CD4-positive, alpha-beta T cell treated with Interleukin-15 for 4 hours (primary cell): ENCODE data around the gene NAALADL2.

Source experiments
- DNase-seq: peaks from one replicate; pipeline ENCODE4 v3.0.0-alpha.2; 2020; ENCODE audit warnings: low spot score

NAALADL2 gene

DNA sequence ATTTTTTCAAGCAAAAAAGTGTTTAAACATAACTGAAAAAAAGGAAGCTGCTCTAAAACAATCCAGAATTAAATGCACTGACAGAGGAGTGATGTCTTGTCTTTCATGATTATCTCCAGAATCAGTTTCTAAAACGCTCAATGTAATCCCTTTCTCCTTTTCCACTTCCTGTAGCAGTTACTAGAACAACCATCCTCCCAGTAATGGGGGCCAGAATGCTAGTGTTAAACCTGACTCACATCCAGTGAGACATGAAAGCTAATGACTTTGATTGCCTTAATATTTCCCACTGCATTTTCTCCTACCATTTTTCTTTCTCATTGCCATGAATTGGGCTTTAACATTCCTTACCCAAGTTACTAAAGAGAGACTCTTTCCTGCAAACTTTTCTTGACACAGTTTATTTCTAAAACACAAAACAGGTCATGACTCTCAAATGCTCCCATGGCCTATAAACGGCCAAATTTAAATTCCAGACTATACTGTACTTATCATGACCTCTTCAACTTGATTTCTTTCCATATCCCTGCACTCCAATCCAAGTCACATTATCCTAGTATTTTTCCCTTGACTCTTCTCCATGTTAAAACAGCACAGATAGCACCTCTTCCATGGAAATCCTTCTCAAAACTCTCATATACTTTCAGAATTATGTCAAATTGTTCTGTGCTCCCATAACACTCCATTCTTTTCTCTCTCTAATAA, 341.4 kb downstream of the NAALADL2 start:
- no peak for DNase-seq

DNA sequence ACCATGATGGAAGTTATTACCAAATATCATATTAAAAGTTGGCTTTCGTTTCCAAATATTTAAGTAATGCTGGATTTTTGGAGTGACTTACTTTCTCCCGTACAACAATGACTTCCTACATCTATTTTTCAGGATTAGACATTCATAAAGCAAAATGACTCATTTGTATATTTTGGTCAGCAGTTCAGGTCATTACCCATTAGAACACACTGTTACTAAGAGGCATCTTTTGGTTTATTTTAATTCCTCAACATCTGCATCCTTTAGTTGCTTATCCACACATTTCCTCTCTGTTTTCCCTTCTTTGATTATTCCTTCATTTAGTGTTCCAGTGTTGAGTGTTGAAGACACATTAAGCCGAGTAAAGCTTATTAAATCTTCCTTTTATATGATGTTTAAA, 348.2 kb downstream of the NAALADL2 start:
- DNase-seq, result no peak

DNA sequence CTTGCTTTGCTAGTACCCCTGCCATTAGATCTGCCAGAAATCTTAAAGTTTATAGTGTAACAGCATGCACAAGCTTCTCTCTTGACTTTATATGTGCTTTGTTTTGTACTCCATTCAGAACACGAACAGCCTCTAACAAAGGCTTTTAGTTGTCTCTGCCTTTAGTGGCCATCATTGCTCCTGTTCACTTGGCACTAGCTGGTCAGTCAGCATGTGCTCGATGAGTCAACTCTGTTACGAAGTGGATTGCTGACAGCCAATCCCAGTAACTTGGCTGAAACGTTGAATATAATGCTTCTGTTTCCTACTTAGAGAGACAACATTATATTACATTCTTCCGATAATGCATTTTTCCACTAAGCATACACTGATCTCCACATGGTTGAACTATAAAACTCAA, 349.2 kb downstream of the NAALADL2 start:
- DNase-seq, result no peak

- no peak for DNase-seq
Measured at GRCh38 chr3:175211466-175211865, 352.3 kb downstream of the NAALADL2 start.

DNA sequence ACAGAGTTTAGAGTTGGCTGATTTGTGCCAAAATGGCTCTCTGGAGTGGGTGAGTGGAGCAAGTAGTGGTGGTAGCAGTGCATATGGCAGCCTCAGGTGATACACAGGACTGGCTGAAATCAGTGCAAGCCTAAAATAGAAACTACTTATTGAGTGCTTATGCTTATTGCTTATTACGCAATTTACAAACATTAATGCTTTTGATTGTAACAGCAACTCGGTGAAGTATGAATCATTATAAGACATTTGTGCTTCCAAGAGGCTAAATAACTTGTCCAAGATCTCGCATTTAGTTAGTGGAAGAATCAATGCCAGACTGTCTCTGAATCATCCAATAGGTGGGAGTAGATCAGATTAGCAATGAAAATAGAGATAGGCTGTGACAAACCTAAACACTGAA, 353.8 kb downstream of the NAALADL2 start:
- DNase-seq, result no peak

GRCh38 chr3:175214216-175214615, 355.1 kb downstream of the NAALADL2 start:
- no peak for DNase-seq

GRCh38 chr3:175215833-175216232, 356.7 kb downstream of the NAALADL2 start:
- DNase-seq, result no peak

DNA sequence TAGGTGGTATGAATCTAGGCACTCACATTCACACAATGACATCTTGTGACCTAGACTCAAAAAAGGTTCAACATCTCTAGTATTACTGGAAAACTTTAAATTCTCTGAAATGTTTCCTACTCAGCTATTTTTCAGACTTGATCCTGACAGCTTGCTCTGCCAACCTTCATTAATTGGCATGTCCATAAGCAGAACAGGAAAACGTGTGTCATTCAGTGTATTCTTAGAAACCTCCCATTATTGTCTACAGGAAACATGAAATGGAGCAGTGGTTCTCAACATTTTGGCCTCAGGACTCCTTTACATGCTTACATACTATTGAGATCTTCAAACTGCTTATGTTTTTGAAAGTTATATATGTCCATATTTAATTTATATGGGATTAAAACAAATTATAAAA, 363.2 kb downstream of the NAALADL2 start:
- no peak for DNase-seq

DNA sequence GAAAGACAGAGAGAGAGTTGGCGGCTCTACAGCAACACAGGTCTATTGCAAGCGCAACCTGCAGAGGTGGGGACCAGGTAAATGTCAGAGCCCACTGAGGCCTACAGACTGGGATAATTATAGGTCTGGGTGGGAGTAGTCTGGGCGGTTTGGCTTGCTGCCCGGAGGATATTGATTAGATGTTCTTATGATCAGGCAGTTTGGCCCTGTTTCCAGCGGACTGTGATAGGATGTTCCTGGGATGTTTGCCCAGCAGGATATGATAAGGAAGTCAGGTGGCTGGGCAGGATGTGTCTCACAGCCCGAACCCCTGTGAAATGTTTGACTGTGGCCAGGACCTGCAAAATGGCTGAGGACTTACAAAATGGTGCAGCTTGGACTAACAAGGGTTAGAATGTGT, 364.9 kb downstream of the NAALADL2 start:
- DNase-seq, result no peak

- DNase-seq, result no peak
Measured at GRCh38 chr3:175226444-175226843, 367.3 kb downstream of the NAALADL2 start.

GRCh38 chr3:175227126-175227525, 368.0 kb downstream of the NAALADL2 start:
- DNase-seq, result no peak

DNA sequence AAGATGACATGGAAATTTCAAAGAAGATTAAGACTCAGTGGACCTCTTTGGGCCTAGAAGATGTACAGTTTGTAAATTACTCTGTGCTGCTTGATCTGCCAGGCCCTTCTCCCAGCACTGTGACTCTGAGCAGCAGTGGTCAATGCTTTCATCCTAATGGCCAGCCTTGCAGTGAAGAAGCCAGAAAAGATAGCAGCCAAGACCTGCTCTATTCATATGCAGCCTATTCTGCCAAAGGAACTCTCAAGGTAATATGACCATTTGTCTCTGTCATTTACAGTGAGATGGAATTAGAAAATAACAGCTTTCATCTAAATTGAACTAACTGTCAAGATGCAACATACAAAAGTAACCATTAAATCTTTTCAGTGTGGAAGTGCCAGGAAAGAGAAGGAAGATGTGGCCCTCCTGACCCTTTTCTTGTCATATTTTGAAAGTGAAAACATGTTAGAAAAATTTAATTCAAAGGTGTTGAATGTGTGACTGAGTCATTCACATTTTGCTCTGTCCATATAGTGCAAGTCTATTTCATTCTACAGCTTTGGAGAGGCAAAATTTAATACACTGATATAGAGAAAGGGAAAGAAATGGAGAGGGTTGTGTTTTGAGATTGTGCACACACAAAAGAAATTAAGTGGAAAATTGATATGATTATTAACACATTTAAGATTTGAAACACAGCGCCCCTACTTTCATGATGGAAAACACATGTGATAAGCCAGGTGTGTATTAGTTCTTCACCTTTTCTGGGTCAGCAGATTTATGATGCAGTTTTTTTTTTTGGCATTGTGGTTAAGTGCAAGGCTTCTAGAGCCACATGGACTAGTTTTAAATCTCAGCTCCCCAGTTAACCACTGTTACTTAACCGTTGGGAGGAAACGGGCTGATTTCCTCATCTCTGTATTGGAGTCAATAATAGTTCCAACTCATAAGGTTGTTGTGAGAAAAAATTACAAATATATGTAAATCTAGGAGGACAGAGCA, 375.1 kb downstream of the NAALADL2 start:
- DNase-seq, result no peak

DNA sequence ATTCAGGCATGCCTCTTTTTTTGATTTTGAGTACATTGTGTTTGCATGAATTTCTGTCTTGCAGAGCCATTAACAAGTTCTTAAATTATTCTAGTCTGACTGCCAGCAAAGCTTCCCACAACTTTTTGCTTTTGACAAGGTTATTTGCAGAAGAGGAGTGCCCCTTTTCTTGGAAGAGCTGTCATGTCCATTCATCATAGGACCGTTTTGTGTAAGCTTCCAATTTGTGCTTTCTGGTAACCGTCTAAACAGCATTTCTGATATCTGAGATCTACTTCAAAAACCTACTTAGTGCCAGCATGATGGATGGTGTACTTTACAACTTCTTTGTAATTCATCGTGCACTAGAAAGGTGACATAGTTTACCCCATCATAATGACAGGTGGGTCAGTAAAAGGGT, 379.7 kb downstream of the NAALADL2 start:
- DNase-seq, result no peak

DNA sequence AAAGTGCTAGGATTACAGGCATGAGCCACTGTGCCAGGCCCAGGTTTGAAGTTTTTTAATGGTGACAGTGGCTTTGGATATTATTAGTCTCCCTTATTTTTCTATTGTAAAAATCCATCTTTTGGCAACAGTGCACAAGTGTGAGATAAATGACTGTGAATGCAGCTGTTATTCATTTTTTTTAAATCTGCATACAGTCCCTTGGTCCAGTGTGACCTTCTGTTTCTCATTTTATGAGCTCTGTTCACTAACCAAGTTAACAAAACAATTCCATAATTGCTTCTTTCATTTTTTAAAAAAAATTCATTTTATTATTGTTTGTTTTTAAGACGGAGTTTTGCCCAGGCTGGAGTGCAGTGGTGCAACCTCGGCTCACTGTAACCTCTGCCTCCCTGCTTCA, 381.8 kb downstream of the NAALADL2 start:
- DNase-seq, result no peak

GRCh38 chr3:175242243-175242642, 383.1 kb downstream of the NAALADL2 start:
- no peak for DNase-seq

- DNase-seq, result no peak
Measured at GRCh38 chr3:175246234-175246633, 387.1 kb downstream of the NAALADL2 start.

- no peak for DNase-seq
Measured at GRCh38 chr3:175246766-175247165, 387.6 kb downstream of the NAALADL2 start.

DNA sequence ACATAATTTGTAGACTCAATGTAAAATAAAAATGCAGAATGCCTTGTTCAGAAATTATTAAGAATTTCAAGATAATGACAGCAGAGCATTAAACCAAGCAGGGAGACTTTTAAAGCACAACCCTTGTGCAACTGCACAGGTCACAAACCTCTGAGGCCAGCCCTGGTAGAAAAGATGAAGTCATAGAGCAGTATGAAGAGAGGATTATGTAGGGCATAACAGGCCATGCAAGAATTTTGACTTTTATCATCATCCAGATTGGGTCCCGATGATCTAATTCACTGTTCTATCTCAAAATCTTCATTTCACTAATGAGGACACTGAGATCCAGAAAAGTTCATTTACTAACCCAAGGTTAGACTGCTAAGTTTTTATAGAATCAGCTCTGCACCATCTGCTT, 388.5 kb downstream of the NAALADL2 start:
- no peak for DNase-seq

GRCh38 chr3:175248832-175249231, 389.7 kb downstream of the NAALADL2 start:
- DNase-seq, result no peak

GRCh38 chr3:175255698-175256097, 396.6 kb downstream of the NAALADL2 start:
- DNase-seq, result no peak

- DNase-seq, result no peak
Measured at GRCh38 chr3:175257123-175257522, 398.0 kb downstream of the NAALADL2 start.

GRCh38 chr3:175258763-175259162, 399.6 kb downstream of the NAALADL2 start:
- no peak for DNase-seq

GRCh38 chr3:175260145-175260794, 401.1 kb downstream of the NAALADL2 start:
- DNase-seq, result no peak
